Osteoblast (primary cell): ENCODE measurements around the gene MAML1. TPM values are rescaled to one million over a fixed set of nuclear protein-coding genes. Genes with fewer than 3 reads are reported as not detected.

Experiments
- DNase-seq: peaks from one replicate; pipeline ENCODE4 v3.0.0; 2011; ENCODE audit warnings: low spot score, mixed read lengths; ENCODE audit not compliant: insufficient read length; ENCODE audit errors: missing footprints
- H2AFZ ChIP-seq: 2 replicates; pipeline ENCODE4 v1.6.0; 2011; ENCODE audit warnings: mild to moderate bottlenecking, low read length
- H3K27ac ChIP-seq: 2 replicates; pipeline ENCODE4 v1.5.1; 2011; ENCODE audit warnings: mild to moderate bottlenecking, low read depth, low read length, moderate library complexity
- H3K27me3 ChIP-seq: 2 replicates; pipeline ENCODE4 v1.6.0; 2012; ENCODE audit warnings: mild to moderate bottlenecking, control low read depth, inconsistent platforms, low read length, moderate library complexity; ENCODE audit not compliant: insufficient read depth
- H3K36me3 ChIP-seq: 2 replicates; pipeline ENCODE4 v1.5.1; 2011; ENCODE audit warnings: mild to moderate bottlenecking, low read length, control low read depth, moderate library complexity; ENCODE audit not compliant: insufficient read depth
- H3K4me1 ChIP-seq: 2 replicates; pipeline ENCODE4 v1.5.1; 2011; ENCODE audit warnings: mild to moderate bottlenecking, low read length, control low read depth, moderate library complexity; ENCODE audit not compliant: insufficient read depth
- H3K4me2 ChIP-seq: 2 replicates; pipeline ENCODE4 v1.6.0; 2011; ENCODE audit warnings: mild to moderate bottlenecking, low read length; ENCODE audit not compliant: insufficient read depth
- H3K4me3 ChIP-seq: fragments of 200-600 bp; sonication (generic); 3 replicates; pipeline ENCODE4 v1.5.1; 2012; ENCODE audit warnings: mild to moderate bottlenecking, low read length, inconsistent platforms; ENCODE audit not compliant: insufficient read depth
- H3K79me2 ChIP-seq: 2 replicates; pipeline ENCODE4 v1.6.0; 2012; ENCODE audit warnings: mild to moderate bottlenecking, low read length, control low read depth, inconsistent platforms; ENCODE audit not compliant: insufficient read depth
- H3K9me3 ChIP-seq: 2 replicates; pipeline ENCODE4 v1.5.1; 2011; ENCODE audit warnings: low read depth, low read length, control low read depth
- H4K20me1 ChIP-seq: 2 replicates; pipeline ENCODE4 v1.6.0; 2012; ENCODE audit warnings: mild to moderate bottlenecking, low read length, control low read depth; ENCODE audit not compliant: insufficient read depth
- CTCF ChIP-seq: IDR thresholded peaks from 2 replicates; pipeline ENCODE4 v1.5.1; 2011; ENCODE audit warnings: mild to moderate bottlenecking, low read depth, low read length, moderate library complexity; ENCODE audit errors: extremely low read depth
- total RNA-seq: library from RNA; depleted of rRNA; stranded (reverse); fragments of >200 nt; gene quantifications from 2 replicates; pipeline ENCODE4 v1.2.3, GENCODE V29; 2012

MAML1 gene
- total RNA-seq, 1 donor, result 14.1 TPM

GRCh38 chr5:179793468-179794139 lies 61.0 kb downstream of the MAML1 start, which contains the start of gene LTC4S:
LTC4S (plus strand) TSS chr5:179793986; CDS start chr5:179794081, 95 bp downstream.
- Histone ChIP-seq H3K4me3 (peak within 1 kb of the TSS; percentile 30), H3K4me2 (peak within 1 kb of the TSS; percentile 57), H2AFZ (peak within 1 kb of the TSS; percentile 77), H4K20me1 (no peaks in the 10 kb centered on the region), H3K4me1 (peaks cover 10% of the 10 kb centered on the region), H3K36me3 (peaks cover 12% of the 10 kb centered on the region), H3K79me2 (no peaks in the 10 kb centered on the region), H3K27me3 (no peaks in the 10 kb centered on the region), H3K27ac (no peak within 1 kb of the TSS), H3K9me3 (no peaks in the 10 kb centered on the region)
- no peak for TF ChIP-seq CTCF
- peak; percentile 97 for DNase-seq

- no peaks in the 10 kb centered on the region for H3K9me3 ChIP-seq
- H3K4me2 ChIP-seq, result peak overlapping the region; percentile 57
- no peak for TF ChIP-seq CTCF
- DNase-seq, result no peak
- H2AFZ ChIP-seq, result no peak overlapping the region
- no peaks in the 10 kb centered on the region for H4K20me1 ChIP-seq
- no peaks in the 10 kb centered on the region for H3K79me2 ChIP-seq
- H3K27me3 ChIP-seq, result no peaks in the 10 kb centered on the region
- peaks cover 10% of the 10 kb centered on the region for H3K4me1 ChIP-seq
- no peak overlapping the region for H3K27ac ChIP-seq
- peak overlapping the region; percentile 30 for H3K4me3 ChIP-seq
- H3K36me3 ChIP-seq, result peaks cover 17% of the 10 kb centered on the region
Observed at GRCh38 chr5:179794171-179794570, 61.5 kb downstream of the MAML1 start.

DNA sequence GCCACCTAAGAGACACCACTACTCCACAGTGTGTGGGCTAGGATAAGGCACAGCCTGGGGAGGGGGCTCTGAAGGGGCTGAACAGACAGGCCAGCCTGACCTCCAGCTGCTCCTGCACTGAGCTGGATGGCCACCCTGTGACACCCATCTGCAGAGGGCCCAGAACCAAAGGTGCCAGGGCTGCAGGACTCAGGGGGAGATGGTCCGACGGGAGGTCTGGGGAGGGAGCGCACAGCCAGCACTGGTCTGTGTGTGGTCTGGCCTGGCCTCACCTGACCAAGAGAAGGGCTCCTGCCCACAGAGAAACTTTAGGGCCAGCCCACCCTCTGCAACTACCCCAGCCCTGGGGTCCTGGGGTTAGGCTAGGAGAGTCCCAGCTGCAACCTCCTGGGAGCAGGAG lies 62.0 kb downstream of the MAML1 start:
- no peaks in the 10 kb centered on the region for H4K20me1 ChIP-seq
- no peaks in the 10 kb centered on the region for H3K27me3 ChIP-seq
- H3K9me3 ChIP-seq, result no peaks in the 10 kb centered on the region
- no peak overlapping the region for H2AFZ ChIP-seq
- peaks cover 22% of the 10 kb centered on the region for H3K36me3 ChIP-seq
- peak; percentile 70 for DNase-seq
- H3K4me3 ChIP-seq, result no peak overlapping the region
- H3K4me2 ChIP-seq, result no peak overlapping the region
- no peak for TF ChIP-seq CTCF
- H3K79me2 ChIP-seq, result no peaks in the 10 kb centered on the region
- H3K4me1 ChIP-seq, result peaks cover 10% of the 10 kb centered on the region
- H3K27ac ChIP-seq, result no peak overlapping the region

- peak; percentile 91 for DNase-seq
- Histone ChIP-seq H3K4me1 (peaks cover 10% of the 10 kb centered on the region), H3K27me3 (no peaks in the 10 kb centered on the region), H3K27ac (no peak overlapping the region), H3K79me2 (no peaks in the 10 kb centered on the region), H2AFZ (no peak overlapping the region), H4K20me1 (no peaks in the 10 kb centered on the region), H3K36me3 (peaks cover 28% of the 10 kb centered on the region), H3K4me2 (peak overlapping the region; percentile 79), H3K4me3 (peak overlapping the region; percentile 72), H3K9me3 (no peaks in the 10 kb centered on the region)
- TF ChIP-seq CTCF, result no peak
Observed at GRCh38 chr5:179795049-179795862, 62.6 kb downstream of the MAML1 start.
